Left hindlimb (tissue), 1 donor: ENCODE measurements around the gene CPA2.
A peak's percentile ranks its signal among the peaks of the same experiment; 100 is the strongest.

Experiments used
- DNase-seq: peaks from one replicate; pipeline ENCODE4 v3.0.0-alpha.2; 2018

CPA2 gene

GRCh38 chr7:130256704-130257103 is 10.0 kb upstream of the CPA2 start:
- DNase-seq = no peak

GRCh38 chr7:130258494-130259078 is 8.1 kb upstream of the CPA2 start:
- DNase-seq = no peak

- DNase-seq = no peak
These were observed 4.2 kb upstream of the CPA2 start for GRCh38 chr7:130262448-130262847.

GRCh38 chr7:130263130-130263529 is 3.5 kb upstream of the CPA2 start:
- DNase-seq = no peak

- no peak for DNase-seq
These were observed 278 bp downstream of the CPA2 start for GRCh38 chr7:130266961-130267321.

- no peak for DNase-seq
These were observed 2.0 kb downstream of the CPA2 start for GRCh38 chr7:130268463-130269317.

- no peak for DNase-seq
These were observed 2.6 kb downstream of the CPA2 start for GRCh38 chr7:130269318-130269694.

GRCh38 chr7:130270947-130271800 is 4.5 kb downstream of the CPA2 start:
- no peak for DNase-seq

- DNase-seq = peak; percentile 61
These were observed 5.9 kb downstream of the CPA2 start for GRCh38 chr7:130272381-130273080.

GRCh38 chr7:130273081-130273932 is 6.6 kb downstream of the CPA2 start:
- peak; percentile 96 for DNase-seq

- DNase-seq = peak; percentile 74
These were observed 7.2 kb downstream of the CPA2 start for GRCh38 chr7:130273933-130274255.

- DNase-seq = no peak
These were observed 7.6 kb downstream of the CPA2 start for GRCh38 chr7:130274296-130274695.

- DNase-seq = no peak
These were observed 8.4 kb downstream of the CPA2 start for GRCh38 chr7:130274983-130275591.

GRCh38 chr7:130275826-130276297 is 9.2 kb downstream of the CPA2 start:
- no peak for DNase-seq

- DNase-seq = no peak
These were observed 10.4 kb downstream of the CPA2 start for GRCh38 chr7:130276796-130277762.

GRCh38 chr7:130277763-130278643 is 11.3 kb downstream of the CPA2 start:
- DNase-seq = peak; percentile 83

GRCh38 chr7:130278860-130279259 is 12.2 kb downstream of the CPA2 start:
- peak; percentile 55 for DNase-seq

GRCh38 chr7:130279286-130279685 is 12.6 kb downstream of the CPA2 start:
- DNase-seq = no peak

- no peak for DNase-seq
These were observed 13.2 kb downstream of the CPA2 start for GRCh38 chr7:130279906-130280305.
